Immature natural killer cell (primary cell): ENCODE data around the gene BAD. TPM values are rescaled to one million over a fixed set of nuclear protein-coding genes. Genes with fewer than 3 reads are reported as not detected.
A peak's percentile ranks its signal among the peaks of the same experiment; 100 is the strongest.
"Not testable (repeated sequence)": the region's sequence is repeated elsewhere in the genome, so short reads cannot be mapped to it uniquely, and the experiment has no call there.

Experiments used
- DNase-seq, 3 donors: peaks; one replicate each; pipeline ENCODE4 v3.0.0; 2022; ENCODE audit warnings: mixed read lengths in 1 of 3
- H3K27ac Mint-ChIP-seq, 6 donors: one replicate each; pipeline ENCODE4 v1.8.0; 2020; ENCODE audit warnings: mixed read lengths in 6 of 6, mild to moderate bottlenecking in 5 of 6, inconsistent platforms in 4 of 6, moderate library complexity in 3 of 6
- H3K27me3 Mint-ChIP-seq, 3 donors: one replicate each; pipeline ENCODE4 v1.8.0; 2020 to 2021; ENCODE audit warnings: low read depth in 3 of 3, mild to moderate bottlenecking in 3 of 3, mixed read lengths in 3 of 3, moderate library complexity in 3 of 3, inconsistent platforms in 1 of 3
- H3K36me3 Mint-ChIP-seq, 3 donors: one replicate each; pipeline ENCODE4 v1.8.0; 2020; ENCODE audit warnings: mixed read lengths in 3 of 3, inconsistent platforms in 2 of 3, mild to moderate bottlenecking in 2 of 3
- H3K4me1 Mint-ChIP-seq, 2 donors: one replicate each; pipeline ENCODE4 v1.8.0; 2020; ENCODE audit warnings: inconsistent platforms in 2 of 2, mild to moderate bottlenecking in 2 of 2, mixed read lengths in 2 of 2, moderate library complexity in 1 of 2
- H3K4me3 Mint-ChIP-seq, 5 donors: one replicate each; pipeline ENCODE4 v1.8.0; 2020; ENCODE audit warnings: mild to moderate bottlenecking in 5 of 5, mixed read lengths in 5 of 5, inconsistent platforms in 3 of 5, moderate library complexity in 3 of 5
- H3K9me3 Mint-ChIP-seq, 6 donors: one replicate each; pipeline ENCODE4 v1.8.0; 2020; ENCODE audit warnings: mild to moderate bottlenecking in 6 of 6, mixed read lengths in 6 of 6, inconsistent platforms in 4 of 6, moderate library complexity in 3 of 6
- polyA plus RNA-seq, 3 donors: library from polyadenylated mRNA; unstranded; fragments of 300-500 nt; fragmentation: Illumina TruSeq; gene quantifications; one replicate each; pipeline ENCODE4 v1.2.3, GENCODE V29; 2021

The BAD gene
- 10 to 100 TPM; 67.7 to 87.5 (median 77.3) TPM for polyA plus RNA-seq

DNA sequence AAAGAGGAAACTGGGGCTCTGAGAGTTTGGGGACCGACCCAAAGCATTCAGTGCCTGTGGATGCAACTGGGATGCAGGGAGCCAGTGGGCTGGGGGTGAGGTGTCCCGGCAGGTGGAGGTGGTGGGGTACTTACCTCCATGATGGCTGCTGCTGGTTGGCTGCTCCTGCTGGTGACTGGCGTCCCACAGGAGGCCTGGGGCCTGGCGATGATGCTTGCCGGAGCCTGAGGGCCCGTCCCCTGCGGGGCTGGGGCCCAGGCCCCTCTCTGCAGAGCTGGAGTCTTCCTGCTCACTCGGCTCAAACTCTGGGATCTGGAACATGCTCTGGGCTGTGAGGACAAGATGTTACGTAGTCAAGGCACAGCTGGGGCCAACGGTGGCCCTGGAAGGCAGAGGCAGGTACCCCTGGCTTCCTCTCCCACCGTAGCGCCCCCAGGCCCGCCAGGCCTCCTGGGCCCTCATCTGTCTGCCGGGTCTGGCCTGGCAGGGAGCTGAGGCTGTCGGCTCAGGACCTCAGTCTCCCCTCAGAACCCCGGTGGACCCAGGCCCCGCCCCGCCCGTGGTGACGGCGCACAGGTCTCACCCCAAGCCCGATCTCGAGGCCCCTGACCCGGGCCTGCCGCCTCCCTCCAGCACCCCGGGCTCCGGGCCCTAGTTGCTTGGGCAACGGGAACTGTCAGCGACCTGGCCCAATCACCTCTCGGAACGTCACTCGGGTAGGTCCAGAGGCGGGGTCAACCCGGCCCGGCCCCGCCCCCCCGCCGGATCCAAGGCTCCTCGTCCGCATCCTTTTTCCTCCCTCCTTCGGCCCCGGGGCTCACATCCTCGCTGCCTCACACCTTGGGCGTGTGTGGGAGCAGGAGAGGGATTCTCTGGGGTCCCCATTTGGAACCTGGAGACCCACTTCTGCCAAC lies at the start of gene BAD:
Gene BAD (minus strand): TSS at position 618 of the 914 bp plus-strand sequence. CDS start 297 bp downstream, at position 321.
- H3K36me3 Mint-ChIP-seq, result peaks cover 0 to 5% (median 3%) of the 10 kb centered on the region in 3 donors
- peak within 1 kb of the TSS; percentile 91 to 99 (median 97) for H3K27ac Mint-ChIP-seq
- H3K27me3 Mint-ChIP-seq, result peaks cover 2 to 9% (median 8%) of the 10 kb centered on the region in 3 donors
- H3K9me3 Mint-ChIP-seq, result no peaks in the 10 kb centered on the region
- DNase-seq, result peak; percentile 89 to 91 (median 91)
- H3K4me3 Mint-ChIP-seq, result peak within 1 kb of the TSS; percentile 85 to 91 (median 90)
- H3K4me1 Mint-ChIP-seq, result peaks cover 8 to 12% of the 10 kb centered on the region in 2 donors

DNA sequence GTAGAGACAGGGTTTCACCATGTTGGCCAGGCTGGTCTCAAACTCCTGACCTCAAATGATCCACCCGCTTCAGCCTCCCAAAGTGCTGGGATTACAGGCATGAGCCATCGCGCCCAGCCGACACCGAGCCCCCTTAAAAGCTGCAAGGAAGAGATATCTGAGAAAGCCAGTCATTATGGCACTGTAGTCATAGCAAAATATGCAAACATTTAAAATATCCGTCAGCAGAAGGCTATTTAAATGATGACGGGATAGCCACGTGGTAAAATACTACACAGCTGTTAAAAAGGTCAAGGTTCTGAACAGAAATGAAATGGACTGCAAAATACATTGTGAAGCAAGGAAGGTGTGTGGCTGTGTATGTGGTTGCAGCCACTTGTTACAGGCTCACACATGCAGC lies 49.1 kb upstream of the BAD start:
- Mint-ChIP-seq H3K4me3 (no peak overlapping the region), H3K27ac (peak overlapping the region in 2 of 6 donors; percentile 17 to 49), H3K36me3 (peaks cover 0 to 14% (median 4%) of the 10 kb centered on the region in 3 donors), H3K9me3 (no peaks in the 10 kb centered on the region), H3K27me3 (peaks cover 2 to 12% (median 3%) of the 10 kb centered on the region in 3 donors), H3K4me1 (peaks cover 32 to 41% of the 10 kb centered on the region in 2 donors)
- no peak for DNase-seq

DNA sequence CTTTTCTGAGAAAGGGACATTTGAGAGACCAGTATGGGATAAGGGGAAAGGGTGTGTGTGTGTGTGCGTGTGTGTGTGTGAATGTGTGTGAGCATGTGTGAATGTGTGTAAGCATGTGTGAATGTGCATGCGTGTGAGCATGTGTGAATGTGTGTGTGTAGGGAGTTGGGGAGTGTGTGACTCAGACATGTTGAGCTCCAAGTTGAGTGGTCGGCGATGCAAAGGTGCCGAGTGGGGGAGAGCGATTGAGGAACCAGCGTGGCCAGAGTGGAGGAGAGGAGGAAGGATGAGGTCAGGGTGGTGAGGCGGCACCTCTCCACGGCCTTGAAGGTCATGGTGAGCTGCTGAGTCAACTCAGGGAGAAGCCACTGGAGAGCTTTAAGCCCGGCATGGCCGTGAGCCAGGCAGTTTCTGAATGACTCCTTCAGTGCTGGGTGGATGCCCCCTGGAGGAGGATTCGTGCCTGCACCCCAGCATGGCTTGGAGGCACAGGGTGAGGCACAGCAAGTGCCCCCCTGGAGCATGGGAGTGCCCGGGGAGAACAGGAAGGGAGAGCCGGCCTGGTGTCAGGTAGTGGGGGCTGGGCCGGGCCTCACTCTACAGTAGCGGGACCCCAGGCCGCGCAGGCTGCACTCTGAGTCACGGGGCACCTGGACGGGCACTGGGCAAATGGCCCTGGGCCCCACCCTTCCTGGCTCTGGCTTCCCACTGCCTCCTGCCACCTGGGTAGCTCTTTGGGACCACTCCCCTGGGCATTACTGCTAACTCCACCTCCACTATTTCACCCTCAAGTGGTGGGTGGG lies 47.3 kb upstream of the BAD start:
- no peaks in the 10 kb centered on the region for H3K9me3 Mint-ChIP-seq
- DNase-seq, result peak; percentile 85 to 86 (median 85)
- H3K4me1 Mint-ChIP-seq, result peaks cover 22 to 31% of the 10 kb centered on the region in 2 donors
- peaks cover 2 to 12% (median 3%) of the 10 kb centered on the region in 3 donors for H3K27me3 Mint-ChIP-seq
- peak overlapping the region; percentile 63 to 79 (median 70) for H3K4me3 Mint-ChIP-seq
- peaks cover 0 to 4% (median 0%) of the 10 kb centered on the region in 3 donors for H3K36me3 Mint-ChIP-seq
- H3K27ac Mint-ChIP-seq, result peak overlapping the region; percentile 71 to 87 (median 82)

DNA sequence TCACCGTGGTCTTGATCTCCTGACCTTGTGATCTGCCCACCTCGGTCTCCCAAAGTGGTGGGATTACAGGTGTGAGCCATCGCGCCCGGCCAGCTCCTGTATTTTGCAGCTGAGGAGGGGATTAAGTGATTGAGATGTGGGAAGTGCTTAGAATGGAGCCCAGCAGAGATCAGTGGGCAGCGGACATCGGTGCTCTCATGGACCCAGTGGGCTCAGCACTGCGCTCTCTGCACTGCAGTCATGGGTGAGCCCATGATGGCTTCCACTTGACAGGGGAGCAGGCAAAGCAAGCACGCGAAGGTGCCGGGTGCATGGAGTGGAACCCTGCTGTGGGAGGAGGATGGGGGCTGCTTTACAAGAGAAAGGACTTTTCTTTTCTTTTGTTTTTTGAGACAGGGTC lies 46.4 kb upstream of the BAD start:
- peaks cover 22 to 31% of the 10 kb centered on the region in 2 donors for H3K4me1 Mint-ChIP-seq
- H3K9me3 Mint-ChIP-seq, result no peaks in the 10 kb centered on the region
- H3K36me3 Mint-ChIP-seq, result peaks cover 0 to 4% (median 0%) of the 10 kb centered on the region in 3 donors
- DNase-seq, result no peak
- peaks cover 2 to 10% (median 3%) of the 10 kb centered on the region in 3 donors for H3K27me3 Mint-ChIP-seq
- peak overlapping the region; percentile 20 to 79 (median 63) for H3K4me3 Mint-ChIP-seq
- peak overlapping the region; percentile 71 to 87 (median 82) for H3K27ac Mint-ChIP-seq

DNA sequence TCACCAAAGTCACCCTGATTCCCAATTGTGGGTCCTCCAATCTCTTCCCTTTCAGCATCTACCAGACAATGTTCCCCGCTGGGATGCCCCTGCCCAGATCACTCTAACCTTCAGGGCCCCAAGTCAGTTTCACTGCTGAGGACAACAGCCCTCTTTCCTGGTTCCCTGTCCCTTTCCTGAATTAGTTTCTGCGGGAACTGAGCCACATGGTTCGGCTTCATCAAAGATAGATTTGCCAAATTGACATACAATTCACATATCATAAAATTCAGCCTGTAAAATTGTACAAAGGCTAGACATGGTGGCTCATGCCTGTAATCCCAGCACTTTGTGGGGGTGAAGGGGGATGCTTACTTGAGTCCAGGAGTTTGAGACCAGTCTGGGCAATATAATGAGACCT lies 43.5 kb upstream of the BAD start:
- no peaks in the 10 kb centered on the region for H3K9me3 Mint-ChIP-seq
- no peaks in the 10 kb centered on the region for H3K36me3 Mint-ChIP-seq
- H3K4me3 Mint-ChIP-seq, result no peak overlapping the region
- H3K27me3 Mint-ChIP-seq, result peaks cover 2 to 10% (median 3%) of the 10 kb centered on the region in 3 donors
- H3K27ac Mint-ChIP-seq, result no peak overlapping the region
- H3K4me1 Mint-ChIP-seq, result peaks cover 22 to 26% of the 10 kb centered on the region in 2 donors
- DNase-seq, result no peak

DNA sequence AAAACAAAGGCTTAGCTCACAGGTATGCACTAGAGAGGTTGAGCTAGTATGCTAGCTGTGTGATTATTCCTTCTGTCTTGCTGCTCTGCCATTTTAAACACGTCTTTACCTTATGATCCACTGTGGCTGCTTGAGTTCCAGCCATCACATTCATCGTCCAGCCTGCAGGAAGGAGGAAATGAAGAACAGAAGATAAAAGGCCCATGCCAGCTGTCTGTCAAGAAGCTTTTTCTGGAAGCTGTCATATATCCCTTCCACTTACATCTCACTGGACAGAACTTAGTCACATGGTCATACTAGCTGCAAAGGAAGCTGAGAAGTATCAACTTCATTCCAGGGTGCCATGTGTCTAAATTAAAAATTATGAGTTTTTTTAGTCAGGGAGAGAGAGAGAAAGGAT lies 42.9 kb upstream of the BAD start:
- Mint-ChIP-seq H3K27me3 (peaks cover 2 to 10% (median 3%) of the 10 kb centered on the region in 3 donors), H3K4me3 (no peak overlapping the region), H3K4me1 (peaks cover 22 to 26% of the 10 kb centered on the region in 2 donors), H3K27ac (no peak overlapping the region), H3K36me3 (no peaks in the 10 kb centered on the region), H3K9me3 (no peaks in the 10 kb centered on the region)
- no peak for DNase-seq

DNA sequence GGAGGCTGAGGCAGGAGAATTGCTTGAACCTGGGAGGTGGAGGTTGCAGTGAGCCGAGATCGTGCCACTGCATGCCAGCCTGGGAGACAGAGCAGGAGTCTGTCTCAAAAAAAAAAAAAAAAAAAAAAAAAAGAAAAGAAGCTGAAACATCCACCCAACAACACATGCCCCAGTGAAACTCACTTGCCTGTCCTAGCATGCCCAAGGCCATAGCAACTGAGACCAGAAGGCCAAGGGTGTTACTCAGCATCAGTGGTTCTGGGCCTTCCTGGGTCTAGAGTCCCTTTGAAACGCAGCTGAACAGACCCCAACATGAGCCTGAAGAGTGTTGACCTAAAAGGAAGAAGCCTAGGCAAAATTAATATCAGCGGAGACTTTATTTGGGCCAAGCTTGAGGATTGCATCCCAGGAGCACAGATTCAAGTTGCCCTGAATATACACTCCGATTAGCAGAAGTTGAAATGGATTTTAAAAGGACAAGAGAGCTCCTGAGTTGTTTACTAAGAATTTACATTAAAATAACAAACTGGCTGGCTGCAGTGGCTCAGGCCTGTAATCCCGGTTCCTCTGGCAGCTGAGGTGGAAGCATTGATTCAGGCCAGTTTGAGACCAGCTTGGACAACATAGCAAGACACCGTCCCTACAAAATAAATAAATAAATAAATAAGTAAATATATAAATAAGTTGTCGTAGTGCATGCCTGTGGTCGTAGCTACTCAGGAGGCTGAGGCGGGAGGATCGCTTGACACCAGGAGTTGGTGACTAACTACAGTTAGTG lies 40.4 kb upstream of the BAD start:
- Mint-ChIP-seq H3K9me3 (no peaks in the 10 kb centered on the region), H3K4me1 (peaks cover 15 to 20% of the 10 kb centered on the region in 2 donors), H3K36me3 (peaks cover 0 to 8% (median 3%) of the 10 kb centered on the region in 3 donors), H3K27me3 (no peaks in the 10 kb centered on the region), H3K4me3 (no peak overlapping the region), H3K27ac (peak overlapping the region in 1 of 6 donors; percentile 40)
- no peak for DNase-seq

DNA sequence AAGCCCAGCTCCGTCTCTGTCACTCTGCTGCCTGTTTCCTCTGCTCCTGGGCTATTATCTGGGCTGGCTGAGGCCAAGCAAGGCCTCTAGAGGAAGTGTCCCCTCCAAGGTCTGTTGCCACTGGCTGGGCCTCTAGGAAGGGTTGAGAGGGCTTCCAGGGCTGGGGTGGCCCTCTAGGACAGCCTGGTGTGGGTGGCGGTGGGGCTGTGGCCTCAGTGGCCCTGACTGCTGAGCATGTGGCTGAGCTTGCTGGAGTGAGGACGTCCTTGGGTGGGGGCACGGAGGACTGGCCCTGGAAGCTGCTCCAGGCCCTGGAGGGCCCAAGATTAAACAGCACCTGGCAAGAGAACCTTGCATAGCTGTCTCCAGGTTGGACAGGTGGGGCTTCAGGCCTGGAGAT lies 39.5 kb upstream of the BAD start:
- H3K36me3 Mint-ChIP-seq, H3K4me3 Mint-ChIP-seq: not testable (repeated sequence)
- H3K27ac Mint-ChIP-seq, result peak overlapping the region in 3 of 6 donors; percentile 37 to 44 (median 43)

DNA sequence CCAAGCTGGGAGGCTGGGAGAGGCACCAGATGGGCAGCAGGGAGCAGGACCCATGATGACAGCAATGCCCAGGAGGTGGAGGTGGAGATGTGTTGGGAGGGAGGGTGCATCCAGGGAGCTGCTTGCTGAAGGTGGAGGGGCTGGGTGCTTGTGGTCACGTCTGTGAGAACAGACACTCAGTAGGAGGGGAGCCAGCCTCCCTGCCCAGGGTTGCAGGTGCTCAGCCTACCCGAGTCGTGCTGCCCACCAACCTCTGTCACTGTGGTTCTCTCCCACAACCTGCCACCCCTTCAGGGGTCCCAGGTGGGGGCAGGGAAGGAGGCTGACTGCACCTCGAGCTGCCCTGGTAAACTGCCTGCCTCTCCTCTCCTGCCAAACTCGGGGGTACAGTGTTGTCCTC lies 38.9 kb upstream of the BAD start:
- peak overlapping the region in 1 of 6 donors; percentile 44 for H3K27ac Mint-ChIP-seq
- peaks cover 24 to 25% of the 10 kb centered on the region in 2 donors for H3K4me1 Mint-ChIP-seq
- H3K9me3 Mint-ChIP-seq, result no peaks in the 10 kb centered on the region
- no peak overlapping the region for H3K4me3 Mint-ChIP-seq
- no peak for DNase-seq
- peaks cover 0 to 8% (median 3%) of the 10 kb centered on the region in 3 donors for H3K36me3 Mint-ChIP-seq
- H3K27me3 Mint-ChIP-seq, result peaks cover 0 to 4% (median 2%) of the 10 kb centered on the region in 3 donors

More for the DNA sequence above, 39.5 kb upstream of the BAD start:
- H3K27me3 Mint-ChIP-seq, H3K9me3 Mint-ChIP-seq, DNase-seq: not testable (repeated sequence)
- H3K4me1 Mint-ChIP-seq, result peaks cover 19 to 21% of the 10 kb centered on the region in 2 donors

DNA sequence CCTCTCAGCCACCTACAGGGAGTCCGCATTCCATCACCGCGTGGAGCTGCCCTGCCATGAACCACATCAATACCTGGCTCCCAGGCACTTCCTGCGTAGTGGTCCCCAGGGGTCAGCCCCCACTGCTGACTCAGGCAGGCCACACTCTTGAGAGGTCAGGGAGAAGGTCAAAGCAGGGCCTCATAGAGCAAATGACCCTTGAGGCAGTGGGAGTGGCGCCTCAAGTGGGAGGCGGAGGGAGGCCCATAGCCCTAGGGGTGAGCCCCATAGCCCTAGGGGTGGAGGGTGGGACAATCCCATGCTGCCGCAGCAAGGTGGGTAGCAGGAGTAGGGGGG lies 38.4 kb upstream of the BAD start:
- H3K27ac Mint-ChIP-seq, result no peak overlapping the region
- no peaks in the 10 kb centered on the region for H3K9me3 Mint-ChIP-seq
- no peak overlapping the region for H3K4me3 Mint-ChIP-seq
- H3K36me3 Mint-ChIP-seq, result peaks cover 0 to 8% (median 3%) of the 10 kb centered on the region in 3 donors
- H3K4me1 Mint-ChIP-seq, result peaks cover 27 to 30% of the 10 kb centered on the region in 2 donors
- H3K27me3 Mint-ChIP-seq, result peaks cover 2 to 8% (median 7%) of the 10 kb centered on the region in 3 donors
- DNase-seq, result no peak

DNA sequence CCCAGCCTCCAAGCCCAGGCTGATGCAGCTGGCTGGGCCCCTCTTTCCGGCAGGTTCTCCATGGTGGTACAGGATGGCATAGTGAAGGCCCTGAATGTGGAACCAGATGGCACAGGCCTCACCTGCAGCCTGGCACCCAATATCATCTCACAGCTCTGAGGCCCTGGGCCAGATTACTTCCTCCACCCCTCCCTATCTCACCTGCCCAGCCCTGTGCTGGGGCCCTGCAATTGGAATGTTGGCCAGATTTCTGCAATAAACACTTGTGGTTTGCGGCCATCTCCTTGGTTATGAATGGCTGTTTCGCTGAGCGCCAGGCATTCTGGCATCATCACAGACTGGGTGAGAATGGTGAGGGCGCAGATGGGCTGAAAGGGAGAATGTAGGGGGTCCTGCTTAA lies 37.1 kb upstream of the BAD start:
- Mint-ChIP-seq H3K4me3 (no peak overlapping the region), H3K27me3 (peaks cover 9 to 17% (median 14%) of the 10 kb centered on the region in 3 donors), H3K27ac (peak overlapping the region in 1 of 6 donors; percentile 9)

DNA sequence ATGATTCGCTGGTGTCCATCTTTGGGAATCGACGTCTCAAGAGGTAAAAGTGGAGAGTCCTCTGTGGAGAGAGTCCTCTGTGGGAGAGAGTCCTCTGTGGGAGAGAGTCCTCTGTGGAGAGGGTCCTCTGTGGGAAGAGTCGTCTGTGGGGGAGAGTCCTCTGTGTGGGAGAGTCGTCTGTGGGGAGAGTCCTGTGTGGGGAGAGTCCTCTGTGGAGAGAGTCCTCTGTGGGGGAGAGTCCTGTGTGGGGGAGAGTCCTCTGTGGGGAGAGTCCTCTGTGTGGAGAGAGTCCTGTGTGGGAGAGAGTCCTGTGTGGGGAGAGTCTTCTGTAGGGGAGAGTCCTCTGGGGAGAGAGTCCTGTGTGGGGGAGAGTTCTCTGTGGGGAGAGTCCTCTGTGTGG lies 36.6 kb upstream of the BAD start:
- Mint-ChIP-seq H3K9me3 (no peaks in the 10 kb centered on the region), H3K36me3 (peaks cover 0 to 8% (median 3%) of the 10 kb centered on the region in 3 donors), H3K27me3 (peaks cover 9 to 19% (median 14%) of the 10 kb centered on the region in 3 donors), H3K4me1 (peaks cover 41 to 47% of the 10 kb centered on the region in 2 donors), H3K27ac (peak overlapping the region in 4 of 6 donors; percentile 6 to 98 (median 54)), H3K4me3 (peak overlapping the region in 2 of 5 donors; percentile 12 to 36)
- DNase-seq, result no peak

More for the DNA sequence above, 37.1 kb upstream of the BAD start:
- Mint-ChIP-seq H3K4me1 (peaks cover 38 to 44% of the 10 kb centered on the region in 2 donors), H3K9me3 (no peaks in the 10 kb centered on the region), H3K36me3 (peaks cover 0 to 8% (median 3%) of the 10 kb centered on the region in 3 donors)
- DNase-seq, result no peak

DNA sequence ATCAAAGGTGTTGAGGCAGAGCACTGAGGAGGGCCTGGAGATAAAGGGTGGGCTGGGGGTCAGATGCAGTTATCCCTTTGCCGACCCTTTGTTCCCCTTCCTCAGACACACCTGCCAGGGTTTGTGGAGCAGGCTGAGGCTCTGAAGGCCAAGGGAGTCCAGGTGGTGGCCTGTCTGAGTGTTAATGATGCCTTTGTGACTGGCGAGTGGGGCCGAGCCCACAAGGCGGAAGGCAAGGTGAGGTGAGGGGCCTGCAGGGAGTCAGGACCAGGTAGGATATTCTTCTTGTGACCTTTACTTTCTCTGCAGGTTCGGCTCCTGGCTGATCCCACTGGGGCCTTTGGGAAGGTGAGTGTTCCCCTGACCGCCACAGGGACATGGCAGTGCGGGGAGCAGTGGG lies 36.1 kb upstream of the BAD start:
- H3K27me3 Mint-ChIP-seq, result peaks cover 9 to 19% (median 14%) of the 10 kb centered on the region in 3 donors
- H3K4me1 Mint-ChIP-seq, result peaks cover 41 to 47% of the 10 kb centered on the region in 2 donors

More for the DNA sequence above, 36.1 kb upstream of the BAD start:
- Mint-ChIP-seq H3K36me3 (peaks cover 0 to 8% (median 3%) of the 10 kb centered on the region in 3 donors), H3K4me3 (peak overlapping the region in 3 of 5 donors; percentile 3 to 36 (median 19)), H3K27ac (peak overlapping the region in 4 of 6 donors; percentile 9 to 100 (median 78)), H3K9me3 (no peaks in the 10 kb centered on the region)
- no peak for DNase-seq
